ENCODE data around the gene TMOD1.
"Not testable (repeated sequence)": the region's sequence is repeated elsewhere in the genome, so short reads cannot be mapped to it uniquely, and the experiment has no call there.

Gene TMOD1

GRCh38 chr9:97484134-97484533 lies 17.3 kb upstream of the TMOD1 start:
- no peak for FAIRE-seq
- no peak for TF ChIP-seq CTCF (IDR thresholded peaks at IDR 0.05; ENCODE audit: insufficient read depth, missing control alignments)
- DNase-seq (ENCODE audit: insufficient read length, low spot score) = no peak

DNA sequence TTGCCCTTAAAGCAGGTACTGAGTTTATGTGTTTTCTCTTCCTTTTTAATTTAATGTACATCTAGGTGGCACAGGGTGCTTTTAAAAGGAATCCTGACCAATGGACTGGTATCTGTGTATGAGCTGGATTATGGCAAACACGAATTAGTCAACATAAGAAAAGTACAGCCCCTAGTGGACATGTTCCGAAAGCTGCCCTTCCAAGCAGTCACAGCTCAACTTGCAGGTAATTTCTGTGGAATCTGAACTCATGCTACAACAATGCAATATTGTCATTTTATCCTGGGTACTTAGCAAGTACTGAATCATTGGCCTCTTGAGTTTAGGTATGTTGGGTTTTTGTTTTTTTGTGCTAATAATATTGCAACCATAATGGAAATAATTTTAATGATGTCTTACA lies 14.4 kb upstream of the TMOD1 start:
- no peak for DNase-seq (ENCODE audit: insufficient read length, low spot score)

DNA sequence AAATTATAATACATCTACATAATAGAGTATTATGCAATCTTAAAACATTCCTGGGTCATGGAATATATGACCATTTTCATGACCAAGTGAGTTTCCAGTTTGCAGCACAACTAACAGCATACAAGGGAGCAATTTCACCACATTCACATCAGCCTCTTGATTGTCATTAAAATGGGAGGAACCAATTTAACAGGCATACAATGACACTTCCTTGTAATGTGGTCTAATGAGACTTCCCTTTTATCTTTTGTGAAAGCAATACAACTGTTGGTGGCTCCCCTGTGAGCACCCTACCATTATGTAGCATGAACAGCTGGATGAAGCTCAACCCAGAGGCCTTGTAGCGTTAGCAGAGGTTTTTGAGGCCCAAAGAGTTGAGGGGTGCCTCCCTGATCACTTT lies 13.6 kb upstream of the TMOD1 start:
- TF ChIP-seq CTCF (IDR thresholded peaks at IDR 0.05; ENCODE audit: insufficient read depth, missing control alignments) = no peak
- DNase-seq (ENCODE audit: insufficient read length, low spot score) = no peak
- FAIRE-seq = no peak

More for the DNA sequence above, 14.4 kb upstream of the TMOD1 start:
- FAIRE-seq = no peak
- TF ChIP-seq CTCF (IDR thresholded peaks at IDR 0.05; ENCODE audit: insufficient read depth, missing control alignments) = peak; percentile 22

GRCh38 chr9:97491216-97491999 lies 10.1 kb upstream of the TMOD1 start:
- TF ChIP-seq CTCF (IDR thresholded peaks at IDR 0.05; ENCODE audit: insufficient read depth, missing control alignments) = no peak
- FAIRE-seq = no peak

GRCh38 chr9:97497558-97498375 lies 3.7 kb upstream of the TMOD1 start:
- not testable (repeated sequence) for DNase-seq (ENCODE audit: insufficient read length, low spot score); FAIRE-seq

More at GRCh38 chr9:97491216-97491999, 10.1 kb upstream of the TMOD1 start:
- no peak for DNase-seq (ENCODE audit: insufficient read length, low spot score)

GRCh38 chr9:97498846-97499245 lies 2.6 kb upstream of the TMOD1 start:
- not testable (repeated sequence) for FAIRE-seq

DNA sequence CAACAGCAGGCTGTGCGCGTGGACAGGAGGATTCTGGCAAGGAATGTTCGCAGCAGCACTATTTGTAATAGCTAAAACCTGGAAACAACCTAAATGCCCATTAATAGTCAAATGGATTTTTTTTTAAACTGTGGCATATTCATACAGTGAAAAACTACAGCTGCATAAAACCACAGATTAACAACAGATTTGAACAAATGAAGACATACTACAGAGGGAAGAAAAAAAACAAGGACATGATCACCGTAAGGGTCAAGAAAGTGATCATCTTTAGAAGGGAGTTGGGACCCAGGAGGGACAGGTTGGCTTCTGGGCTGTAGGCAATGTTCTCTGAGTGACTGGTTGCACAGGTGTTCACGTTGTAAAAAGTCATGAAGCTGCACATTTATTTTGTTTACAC lies 1.2 kb upstream of the TMOD1 start:
- DNase-seq (ENCODE audit: insufficient read length, low spot score) (no peak), FAIRE-seq (no peak)
- no peak for TF ChIP-seq CTCF (IDR thresholded peaks at IDR 0.05; ENCODE audit: insufficient read depth, missing control alignments)

More at GRCh38 chr9:97498846-97499245, 2.6 kb upstream of the TMOD1 start:
- not testable (repeated sequence) for DNase-seq (ENCODE audit: insufficient read length, low spot score)

DNA sequence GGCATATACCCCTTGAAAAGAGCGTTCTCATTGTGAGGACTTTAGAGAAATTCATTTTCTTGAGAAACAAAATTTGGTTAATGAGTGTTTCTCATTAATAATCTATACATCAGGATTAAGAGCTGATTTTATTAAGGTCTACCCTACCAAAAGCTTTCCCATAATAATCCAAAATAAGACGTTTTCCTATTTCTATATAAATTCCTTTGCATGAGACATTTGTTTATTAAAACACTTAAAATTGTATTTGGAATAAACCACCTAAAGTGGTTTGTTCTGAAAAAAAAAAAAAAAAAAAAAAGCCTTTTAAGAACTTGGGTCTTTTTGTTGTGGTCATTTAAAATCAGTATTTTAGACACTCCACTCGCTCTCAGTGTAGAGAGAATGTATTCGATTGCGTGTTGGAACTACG lies 695 bp upstream of the TMOD1 start:
- no peak for TF ChIP-seq CTCF (IDR thresholded peaks at IDR 0.05; ENCODE audit: insufficient read depth, missing control alignments)
- no peak for FAIRE-seq
- no peak for DNase-seq (ENCODE audit: insufficient read length, low spot score)
